CD4-positive, CD25-positive, alpha-beta regulatory T cell (primary cell): ENCODE results near the gene POLR2J3. TPM values are rescaled to one million over a fixed set of nuclear protein-coding genes. Genes with fewer than 3 reads are reported as not detected.
"Not testable (repeated sequence)": the region's sequence is repeated elsewhere in the genome, so short reads cannot be mapped to it uniquely, and the experiment has no call there.

ENCODE experiments used
- ATAC-seq, 2 donors: fragments of 150-1000 bp; cut with Tn5 transposase; one replicate each; pipeline ENCODE4 v1.10.0; 2021; ENCODE audit warnings: low read depth in 2 of 2, moderate number of reproducible peaks in 2 of 2, moderate library complexity in 1 of 2
- DNase-seq, 3 donors: peaks; one replicate each; pipeline versions ENCODE4 v3.0.0 to v3.0.0-alpha.2; 2012 to 2022; ENCODE audit warnings: mixed read lengths in 1 of 3
- H3K27ac ChIP-seq: one replicate; pipeline ENCODE4 v1.7.0; 2013; ENCODE audit warnings: mild to moderate bottlenecking, low read length; ENCODE audit not compliant: insufficient read depth, poor library complexity, severe bottlenecking
- H3K27me3 ChIP-seq: one replicate; pipeline ENCODE4 v1.7.0; 2013; ENCODE audit warnings: low read length; ENCODE audit not compliant: control insufficient read depth, insufficient read depth
- H3K36me3 ChIP-seq: one replicate; pipeline ENCODE4 v1.7.0; 2013; ENCODE audit warnings: mild to moderate bottlenecking, low read length, moderate library complexity; ENCODE audit not compliant: control insufficient read depth, insufficient read depth
- H3K4me1 ChIP-seq: 2 replicates; pipeline ENCODE4 v1.7.0; 2013; ENCODE audit warnings: mild to moderate bottlenecking, low read length; ENCODE audit not compliant: insufficient read depth, control insufficient read depth, poor library complexity, severe bottlenecking
- H3K4me3 ChIP-seq: one replicate; pipeline ENCODE4 v1.7.0; 2013; ENCODE audit warnings: low read depth, mild to moderate bottlenecking, low read length, moderate library complexity
- H3K9me3 ChIP-seq, 2 experiments: 1 replicate in 1 of 2; 2 replicates in 1 of 2; pipeline ENCODE4 v1.7.0; 2013; ENCODE audit warnings: low read length in 2 of 2, mild to moderate bottlenecking in 1 of 2, moderate library complexity in 1 of 2; ENCODE audit not compliant: control insufficient read depth in 2 of 2
- H3K27ac Mint-ChIP-seq, 3 donors: one replicate each; pipeline ENCODE4 v1.8.0; 2020 to 2022; ENCODE audit warnings: mild to moderate bottlenecking in 3 of 3, mixed read lengths in 3 of 3, moderate library complexity in 2 of 3
- H3K27me3 Mint-ChIP-seq: one replicate; pipeline ENCODE4 v1.8.0; 2022; ENCODE audit warnings: mild to moderate bottlenecking, mixed read lengths
- H3K36me3 Mint-ChIP-seq: one replicate; pipeline ENCODE4 v1.8.0; 2020; ENCODE audit warnings: mixed read lengths
- H3K4me1 Mint-ChIP-seq, 4 donors: one replicate each; pipeline ENCODE4 v1.8.0; 2020 to 2022; ENCODE audit warnings: mixed read lengths in 4 of 4, mild to moderate bottlenecking in 1 of 4
- H3K4me3 Mint-ChIP-seq, 4 donors: one replicate each; pipeline ENCODE4 v1.8.0; 2020 to 2022; ENCODE audit warnings: mild to moderate bottlenecking in 4 of 4, mixed read lengths in 4 of 4, moderate library complexity in 3 of 4
- H3K9me3 Mint-ChIP-seq, 7 donors: one replicate each; pipeline ENCODE4 v1.8.0; 2020 to 2022; ENCODE audit warnings: mixed read lengths in 7 of 7, mild to moderate bottlenecking in 3 of 7, moderate library complexity in 2 of 7
- polyA plus RNA-seq, 4 donors: library from polyadenylated mRNA; unstranded; fragments of 300-500 nt; fragmentation: Illumina TruSeq; gene quantifications; one replicate each; pipeline ENCODE4 v1.2.3, GENCODE V29; 2021
- total RNA-seq: library from RNA; stranded (reverse); gene quantifications from one replicate; pipeline ENCODE4 v1.2.3, GENCODE V29; 2022

POLR2J3 gene
- total and polyA plus RNA-seq, 5 donors from 2014 or later = 19.9 to 214 (median 28.9) TPM

GRCh38 chr7:102543596-102543995 lies 28.8 kb downstream of the POLR2J3 start, which contains the start of gene UPK3BL2:
Gene UPK3BL2 (minus strand): TSS chr7:102543696. CDS start chr7:102543636, 60 bp downstream.
- not testable (repeated sequence) for H3K4me1 ChIP-seq, ATAC-seq, H3K9me3 ChIP-seq, H3K27me3 Mint-ChIP-seq, H3K36me3 Mint-ChIP-seq, H3K36me3 ChIP-seq, H3K4me3 Mint-ChIP-seq, H3K27ac ChIP-seq, DNase-seq, H3K4me3 ChIP-seq, H3K4me1 Mint-ChIP-seq, H3K27me3 ChIP-seq, H3K9me3 Mint-ChIP-seq, H3K27ac Mint-ChIP-seq

- H3K27me3 ChIP-seq, ATAC-seq, DNase-seq, H3K27me3 Mint-ChIP-seq, H3K36me3 Mint-ChIP-seq, H3K27ac Mint-ChIP-seq, H3K4me1 Mint-ChIP-seq, H3K4me3 Mint-ChIP-seq, H3K4me1 ChIP-seq, H3K9me3 ChIP-seq, H3K4me3 ChIP-seq, H3K36me3 ChIP-seq, H3K9me3 Mint-ChIP-seq, H3K27ac ChIP-seq: not testable (repeated sequence)
These were observed 29.6 kb downstream of the POLR2J3 start for GRCh38 chr7:102542771-102543170.

- H3K36me3 ChIP-seq, H3K4me1 Mint-ChIP-seq, H3K4me3 ChIP-seq, H3K27ac Mint-ChIP-seq, H3K27me3 Mint-ChIP-seq, H3K4me3 Mint-ChIP-seq, H3K9me3 ChIP-seq, H3K27ac ChIP-seq, H3K9me3 Mint-ChIP-seq, DNase-seq, H3K36me3 Mint-ChIP-seq, H3K4me1 ChIP-seq, H3K27me3 ChIP-seq, ATAC-seq: not testable (repeated sequence)
These were observed 30.3 kb downstream of the POLR2J3 start for GRCh38 chr7:102542083-102542482.

- not testable (repeated sequence) for H3K4me3 Mint-ChIP-seq, H3K27ac ChIP-seq, H3K4me1 ChIP-seq, H3K36me3 Mint-ChIP-seq, H3K4me1 Mint-ChIP-seq, DNase-seq, H3K4me3 ChIP-seq, H3K27me3 Mint-ChIP-seq, H3K36me3 ChIP-seq, H3K9me3 Mint-ChIP-seq, ATAC-seq, H3K27ac Mint-ChIP-seq, H3K27me3 ChIP-seq, H3K9me3 ChIP-seq
These were observed 31.8 kb downstream of the POLR2J3 start for GRCh38 chr7:102540604-102541003.

GRCh38 chr7:102535062-102535615 lies 37.2 kb downstream of the POLR2J3 start:
- not testable (repeated sequence) for H3K27ac ChIP-seq, H3K4me3 ChIP-seq, H3K4me3 Mint-ChIP-seq, H3K27me3 ChIP-seq, ATAC-seq, DNase-seq, H3K9me3 Mint-ChIP-seq, H3K27ac Mint-ChIP-seq, H3K9me3 ChIP-seq, H3K4me1 ChIP-seq, H3K36me3 Mint-ChIP-seq, H3K4me1 Mint-ChIP-seq, H3K36me3 ChIP-seq, H3K27me3 Mint-ChIP-seq

- not testable (repeated sequence) for H3K27me3 ChIP-seq, H3K27ac Mint-ChIP-seq, H3K4me1 ChIP-seq, H3K27me3 Mint-ChIP-seq, H3K4me3 ChIP-seq, H3K9me3 ChIP-seq, ATAC-seq, H3K36me3 Mint-ChIP-seq, H3K9me3 Mint-ChIP-seq, DNase-seq, H3K4me1 Mint-ChIP-seq, H3K36me3 ChIP-seq, H3K4me3 Mint-ChIP-seq, H3K27ac ChIP-seq
These were observed 40.3 kb downstream of the POLR2J3 start for GRCh38 chr7:102532127-102532526.

GRCh38 chr7:102531583-102531982 lies 40.8 kb downstream of the POLR2J3 start:
- not testable (repeated sequence) for DNase-seq, H3K36me3 Mint-ChIP-seq, ATAC-seq, H3K27ac ChIP-seq, H3K9me3 Mint-ChIP-seq, H3K9me3 ChIP-seq, H3K4me3 ChIP-seq, H3K27ac Mint-ChIP-seq, H3K4me1 Mint-ChIP-seq, H3K4me3 Mint-ChIP-seq, H3K36me3 ChIP-seq, H3K27me3 Mint-ChIP-seq, H3K4me1 ChIP-seq, H3K27me3 ChIP-seq

- not testable (repeated sequence) for H3K4me1 ChIP-seq, H3K36me3 Mint-ChIP-seq, H3K27ac Mint-ChIP-seq, H3K9me3 ChIP-seq, H3K36me3 ChIP-seq, H3K4me3 Mint-ChIP-seq, ATAC-seq, H3K27ac ChIP-seq, H3K4me1 Mint-ChIP-seq, H3K4me3 ChIP-seq, H3K27me3 ChIP-seq, H3K9me3 Mint-ChIP-seq, DNase-seq, H3K27me3 Mint-ChIP-seq
These were observed 44.3 kb downstream of the POLR2J3 start for GRCh38 chr7:102527822-102528793.
